ENCODE results near the gene TESK1. TPM values are rescaled to one million over a fixed set of nuclear protein-coding genes. Genes with fewer than 3 reads are reported as not detected.

The TESK1 gene
- total RNA-seq, result 10 to 100 TPM; 37.7 to 47.8 TPM
- long read RNA-seq, transcript TESK1-201 (10 exons, 2,421 nt), result major isoform, 5 of 32 reads
- long read RNA-seq, partial matches to known transcripts, result 26 of 32 reads
- long read RNA-seq, other reads (novel, unspliced or antisense), result 1 of 32 reads

- peak; percentile 68 for ATAC-seq
- intact Hi-C loops (cut with DNase I, micrococcal nuclease), result no loop called here
- peak; percentile 85 to 90 for DNase-seq
Observed at GRCh38 chr9:35604578-35605350, at the start of gene TESK1. Gene TESK1 (plus strand): TSS chr9:35605262. CDS start chr9:35605620, 358 bp downstream.

GRCh38 chr9:35555881-35556280, 49.2 kb upstream of the TESK1 start:
- intact Hi-C loops (cut with DNase I, micrococcal nuclease), result no loop called here
- ATAC-seq (no peak), DNase-seq (no peak)

- no peak for DNase-seq
- intact Hi-C loops (cut with DNase I, micrococcal nuclease), result no loop called here
- no peak for ATAC-seq
Observed at GRCh38 chr9:35556776-35557175, 48.3 kb upstream of the TESK1 start.

GRCh38 chr9:35557320-35557719, 47.7 kb upstream of the TESK1 start:
- DNase-seq (no peak), ATAC-seq (no peak)
- intact Hi-C loops (cut with DNase I, micrococcal nuclease), result no loop called here

- intact Hi-C loops (cut with DNase I, micrococcal nuclease), result no loop called here
- no peak for ATAC-seq
- no peak for DNase-seq
Observed at GRCh38 chr9:35558185-35558584, 46.9 kb upstream of the TESK1 start.

- DNase-seq, result no peak
- ATAC-seq, result no peak
- intact Hi-C loops (cut with DNase I, micrococcal nuclease), result no loop called here
Observed at GRCh38 chr9:35559792-35560530, 45.1 kb upstream of the TESK1 start.

GRCh38 chr9:35560625-35561337, 44.3 kb upstream of the TESK1 start:
- intact Hi-C loops (cut with DNase I, micrococcal nuclease), result no loop called here
- DNase-seq (no peak), ATAC-seq (no peak)

- ATAC-seq, result no peak
- intact Hi-C loops (cut with DNase I, micrococcal nuclease), result no loop called here
Observed at GRCh38 chr9:35561468-35562261, 43.4 kb upstream of the TESK1 start.

GRCh38 chr9:35562895-35563780, 41.9 kb upstream of the TESK1 start:
- ATAC-seq, result no peak
- no peak for DNase-seq
- intact Hi-C loops (cut with DNase I, micrococcal nuclease), result no loop called here

More at GRCh38 chr9:35561468-35562261, 43.4 kb upstream of the TESK1 start:
- no peak for DNase-seq

GRCh38 chr9:35563791-35564197, 41.3 kb upstream of the TESK1 start:
- DNase-seq, result no peak
- intact Hi-C loops (cut with DNase I, micrococcal nuclease), result no loop called here

GRCh38 chr9:35564658-35565061, 40.4 kb upstream of the TESK1 start:
- DNase-seq (no peak), ATAC-seq (no peak)
- intact Hi-C loops (cut with DNase I, micrococcal nuclease), result no loop called here

More at GRCh38 chr9:35563791-35564197, 41.3 kb upstream of the TESK1 start:
- ATAC-seq, result peak; percentile 18

GRCh38 chr9:35566417-35566816, 38.6 kb upstream of the TESK1 start:
- DNase-seq (no peak), ATAC-seq (no peak)
- intact Hi-C loops (cut with DNase I, micrococcal nuclease), result no loop called here

GRCh38 chr9:35568196-35568595, 36.9 kb upstream of the TESK1 start:
- intact Hi-C loops (cut with DNase I, micrococcal nuclease), result no loop called here
- DNase-seq, result no peak
- ATAC-seq, result no peak

- intact Hi-C loops (cut with DNase I, micrococcal nuclease), result no loop called here
- DNase-seq, result no peak
- no peak for ATAC-seq
Observed at GRCh38 chr9:35569206-35569605, 35.9 kb upstream of the TESK1 start.

- DNase-seq (no peak), ATAC-seq (no peak)
- intact Hi-C loops (cut with DNase I, micrococcal nuclease), result no loop called here
Observed at GRCh38 chr9:35570709-35571504, 34.2 kb upstream of the TESK1 start.

- DNase-seq, result no peak
- intact Hi-C loops (cut with DNase I, micrococcal nuclease), result no loop called here
- no peak for ATAC-seq
Observed at GRCh38 chr9:35574578-35575122, 30.4 kb upstream of the TESK1 start.

- ATAC-seq (no peak), DNase-seq (no peak)
- intact Hi-C loops (cut with DNase I, micrococcal nuclease), result no loop called here
Observed at GRCh38 chr9:35575478-35575877, 29.6 kb upstream of the TESK1 start.
